DND-41 (cell line): ENCODE measurements around the gene THSD7B.
"Not testable (repeated sequence)": the region's sequence is repeated elsewhere in the genome, so short reads cannot be mapped to it uniquely, and the experiment has no call there.

Source experiments
- ATAC-seq: fragments of 200-7000 bp; cut with Tn5 transposase; 3 replicates; pipeline ENCODE4 v1.9.1; 2021; ENCODE audit warnings: low read depth; ENCODE audit not compliant: insufficient read depth
- DNase-seq: peaks from one replicate; pipeline ENCODE4 v3.0.0-alpha.2; 2020
- H2AFZ ChIP-seq: 2 replicates; pipeline ENCODE4 v1.6.0; 2012; ENCODE audit warnings: low read depth, low read length
- H3K27ac ChIP-seq: 2 replicates; pipeline ENCODE4 v1.5.1; 2012; ENCODE audit warnings: low read length, inconsistent platforms
- H3K27me3 ChIP-seq: fragments of 200-600 bp; sonication (generic); 2 replicates; pipeline ENCODE4 v1.6.0; 2012; ENCODE audit warnings: low read length, mild to moderate bottlenecking, inconsistent platforms; ENCODE audit not compliant: insufficient read depth, poor library complexity
- H3K36me3 ChIP-seq: 2 replicates; pipeline ENCODE4 v1.5.1; 2012; ENCODE audit warnings: low read length, inconsistent platforms; ENCODE audit not compliant: insufficient read depth
- H3K4me1 ChIP-seq: 2 replicates; pipeline ENCODE4 v1.5.1; 2012; ENCODE audit warnings: mild to moderate bottlenecking, low read length; ENCODE audit not compliant: insufficient read depth
- H3K4me2 ChIP-seq: 2 replicates; pipeline ENCODE4 v1.6.0; 2012; ENCODE audit warnings: mild to moderate bottlenecking, moderate library complexity, low read length, inconsistent platforms; ENCODE audit not compliant: insufficient read depth
- H3K4me3 ChIP-seq, 2 experiments: fragments of 200-600 bp in 1 of 2; shearing (Covaris generic) in 1 of 2; 2 replicates each; pipeline ENCODE4 v1.5.1; 2012 to 2016; ENCODE audit warnings: inconsistent platforms in 2 of 2, low read length in 2 of 2, mild to moderate bottlenecking in 2 of 2, low read depth in 1 of 2, moderate library complexity in 1 of 2
- H3K79me2 ChIP-seq: 2 replicates; pipeline ENCODE4 v1.6.0; 2012; ENCODE audit warnings: low read length, inconsistent platforms; ENCODE audit not compliant: insufficient read depth
- H3K9ac ChIP-seq: 2 replicates; pipeline ENCODE4 v1.6.0; 2012; ENCODE audit warnings: low read depth, mild to moderate bottlenecking, inconsistent platforms, low read length, moderate library complexity
- H3K9me3 ChIP-seq: 2 replicates; pipeline ENCODE4 v1.5.1; 2012; ENCODE audit warnings: low read length, moderate library complexity, mild to moderate bottlenecking, inconsistent platforms; ENCODE audit not compliant: insufficient read depth, severe bottlenecking
- H4K20me1 ChIP-seq: 2 replicates; pipeline ENCODE4 v1.6.0; 2012; ENCODE audit warnings: low read length; ENCODE audit not compliant: insufficient read depth
- EZH2 ChIP-seq: IDR thresholded peaks from 3 replicates; pipeline ENCODE4 v1.6.1; 2012; ENCODE audit warnings: borderline replicate concordance, low read depth, mild to moderate bottlenecking, moderate library complexity, low read length, inconsistent platforms; ENCODE audit not compliant: severe bottlenecking
- TF ChIP-seq, protein P1 (sequence below): IDR thresholded peaks from 2 replicates; pipeline ENCODE4 v1.5.1; 2012; ENCODE audit warnings: borderline replicate concordance, low read length, moderate library complexity, mild to moderate bottlenecking; ENCODE audit not compliant: poor library complexity, severe bottlenecking; ENCODE audit errors: extremely low read depth

THSD7B gene

DNA sequence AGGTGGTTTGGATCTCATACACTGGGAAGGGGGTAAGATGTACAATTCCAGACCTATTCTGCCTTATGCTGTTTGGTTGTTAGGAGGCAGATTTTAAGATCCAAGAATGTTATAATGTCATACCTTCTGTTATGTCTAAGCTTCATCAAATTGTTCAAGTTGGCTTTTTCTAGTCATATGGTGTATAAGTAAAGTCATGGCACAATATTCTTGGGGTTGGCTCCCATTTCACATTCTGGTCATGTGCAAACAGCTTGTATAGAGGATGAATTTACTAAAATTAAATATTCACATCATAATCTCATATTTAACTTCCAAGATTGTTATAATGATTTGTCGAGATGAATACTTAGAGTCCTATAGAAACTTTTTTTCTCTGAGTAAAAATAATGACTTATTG lies 774.0 kb downstream of the THSD7B start:
- Histone ChIP-seq H3K79me2 (no peaks in the 10 kb centered on the region), H3K4me2 (no peak overlapping the region), H3K27me3 (no peaks in the 10 kb centered on the region), H3K9me3 (no peaks in the 10 kb centered on the region), H4K20me1 (no peaks in the 10 kb centered on the region), H3K36me3 (no peaks in the 10 kb centered on the region), H3K9ac (no peak overlapping the region), H2AFZ (no peak overlapping the region), H3K4me1 (no peaks in the 10 kb centered on the region), H3K27ac (no peak overlapping the region), H3K4me3 (no peak overlapping the region)
- TF ChIP-seq, protein P1, sequence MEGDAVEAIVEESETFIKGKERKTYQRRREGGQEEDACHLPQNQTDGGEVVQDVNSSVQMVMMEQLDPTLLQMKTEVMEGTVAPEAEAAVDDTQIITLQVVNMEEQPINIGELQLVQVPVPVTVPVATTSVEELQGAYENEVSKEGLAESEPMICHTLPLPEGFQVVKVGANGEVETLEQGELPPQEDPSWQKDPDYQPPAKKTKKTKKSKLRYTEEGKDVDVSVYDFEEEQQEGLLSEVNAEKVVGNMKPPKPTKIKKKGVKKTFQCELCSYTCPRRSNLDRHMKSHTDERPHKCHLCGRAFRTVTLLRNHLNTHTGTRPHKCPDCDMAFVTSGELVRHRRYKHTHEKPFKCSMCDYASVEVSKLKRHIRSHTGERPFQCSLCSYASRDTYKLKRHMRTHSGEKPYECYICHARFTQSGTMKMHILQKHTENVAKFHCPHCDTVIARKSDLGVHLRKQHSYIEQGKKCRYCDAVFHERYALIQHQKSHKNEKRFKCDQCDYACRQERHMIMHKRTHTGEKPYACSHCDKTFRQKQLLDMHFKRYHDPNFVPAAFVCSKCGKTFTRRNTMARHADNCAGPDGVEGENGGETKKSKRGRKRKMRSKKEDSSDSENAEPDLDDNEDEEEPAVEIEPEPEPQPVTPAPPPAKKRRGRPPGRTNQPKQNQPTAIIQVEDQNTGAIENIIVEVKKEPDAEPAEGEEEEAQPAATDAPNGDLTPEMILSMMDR, result no peak
- DNase-seq, result no peak
- ATAC-seq, result no peak

DNA sequence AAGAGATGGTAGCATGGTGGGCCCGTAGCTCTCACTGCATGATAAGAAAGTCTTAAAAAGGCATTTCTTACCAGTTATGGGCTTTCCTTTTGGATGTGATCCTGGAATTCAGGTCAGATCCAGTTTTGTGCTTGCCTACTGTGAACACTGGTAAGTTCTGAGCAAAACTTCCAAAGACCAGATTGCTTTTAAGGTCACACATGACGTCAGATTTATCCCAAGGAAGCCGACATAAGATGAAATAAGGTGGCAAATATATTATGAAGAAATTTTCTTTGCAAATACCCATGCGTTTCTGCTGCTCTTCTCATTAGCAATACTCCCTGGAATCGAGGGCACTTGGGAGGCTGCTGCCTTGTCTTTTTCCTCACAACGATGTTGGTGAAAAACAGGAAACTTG lies 782.5 kb downstream of the THSD7B start:
- H3K36me3 ChIP-seq, result no peaks in the 10 kb centered on the region
- TF ChIP-seq, protein P1, result no peak
- TF ChIP-seq EZH2, result no peak

DNA sequence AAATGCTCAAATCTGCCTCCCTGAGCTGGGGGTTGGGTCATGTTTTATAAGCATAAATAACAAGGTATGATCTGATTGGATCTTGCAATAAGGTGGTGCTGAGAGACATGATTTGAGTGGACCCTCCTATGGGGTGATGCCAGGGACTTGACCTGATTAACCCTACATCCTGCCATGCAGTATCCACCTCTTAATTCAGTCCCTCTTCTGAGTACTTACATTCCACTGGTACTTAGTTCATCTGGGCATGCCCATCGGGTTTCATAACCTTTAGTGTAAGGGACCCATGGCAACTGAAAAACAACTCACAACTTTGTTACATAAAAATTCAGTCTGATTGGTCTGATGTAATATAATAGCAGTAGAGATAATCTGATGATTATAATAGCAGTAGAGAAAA lies 801.0 kb downstream of the THSD7B start:
- Histone ChIP-seq H3K79me2 (no peaks in the 10 kb centered on the region), H2AFZ (no peak overlapping the region), H3K27ac (no peak overlapping the region), H3K9me3 (no peaks in the 10 kb centered on the region), H4K20me1 (no peaks in the 10 kb centered on the region), H3K4me1 (no peaks in the 10 kb centered on the region), H3K4me3 (no peak overlapping the region), H3K27me3 (no peaks in the 10 kb centered on the region), H3K36me3 (no peaks in the 10 kb centered on the region), H3K9ac (no peak overlapping the region), H3K4me2 (no peak overlapping the region)
- no peak for ATAC-seq
- no peak for DNase-seq
- TF ChIP-seq EZH2, result no peak
- TF ChIP-seq, protein P1, result no peak

More for the DNA sequence above, 782.5 kb downstream of the THSD7B start:
- H2AFZ ChIP-seq, result no peak overlapping the region
- no peak overlapping the region for H3K27ac ChIP-seq
- H3K27me3 ChIP-seq, result no peaks in the 10 kb centered on the region
- H3K4me2 ChIP-seq, result no peak overlapping the region
- H3K79me2 ChIP-seq, result no peaks in the 10 kb centered on the region
- no peak overlapping the region for H3K9ac ChIP-seq
- no peaks in the 10 kb centered on the region for H3K4me1 ChIP-seq
- no peak overlapping the region for H3K4me3 ChIP-seq
- DNase-seq (no peak), ATAC-seq (no peak)
- H4K20me1 ChIP-seq, result no peaks in the 10 kb centered on the region
- H3K9me3 ChIP-seq, result no peaks in the 10 kb centered on the region

- H2AFZ ChIP-seq, result no peak overlapping the region
- TF ChIP-seq, protein P1, result no peak
- no peak for TF ChIP-seq EZH2
- H3K27ac ChIP-seq, result no peak overlapping the region
- no peaks in the 10 kb centered on the region for H4K20me1 ChIP-seq
- no peaks in the 10 kb centered on the region for H3K36me3 ChIP-seq
- no peak for ATAC-seq
- no peaks in the 10 kb centered on the region for H3K9me3 ChIP-seq
- no peaks in the 10 kb centered on the region for H3K4me1 ChIP-seq
- H3K9ac ChIP-seq, result no peak overlapping the region
- no peak overlapping the region for H3K4me3 ChIP-seq
- H3K27me3 ChIP-seq, result no peaks in the 10 kb centered on the region
- no peaks in the 10 kb centered on the region for H3K79me2 ChIP-seq
- H3K4me2 ChIP-seq, result no peak overlapping the region
- no peak for DNase-seq
Observed at GRCh38 chr2:137570484-137570883, 805.1 kb downstream of the THSD7B start.

- not testable (repeated sequence) for DNase-seq, H3K27me3 ChIP-seq, H3K9ac ChIP-seq, H3K4me3 ChIP-seq, H3K4me1 ChIP-seq, H4K20me1 ChIP-seq, H3K4me2 ChIP-seq, H3K36me3 ChIP-seq, H3K9me3 ChIP-seq, H3K79me2 ChIP-seq, H2AFZ ChIP-seq, H3K27ac ChIP-seq, ATAC-seq
Observed at GRCh38 chr2:137587834-137588233, 822.5 kb downstream of the THSD7B start.
